ENCODE results near the gene AHI1.

- TF ChIP-seq CTCF (IDR thresholded peaks at IDR 0.05; ENCODE audit: low read depth, low read length), result no peak
- TF ChIP-seq, protein P1, sequence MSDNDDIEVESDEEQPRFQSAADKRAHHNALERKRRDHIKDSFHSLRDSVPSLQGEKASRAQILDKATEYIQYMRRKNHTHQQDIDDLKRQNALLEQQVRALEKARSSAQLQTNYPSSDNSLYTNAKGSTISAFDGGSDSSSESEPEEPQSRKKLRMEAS (IDR thresholded peaks at IDR 0.05; ENCODE audit: low read depth, low read length), result no peak
Observed at GRCh38 chr6:135419162-135419561, 78.4 kb downstream of the AHI1 start.
